ENCODE data around the gene CEP72. TPM values are rescaled to one million over a fixed set of nuclear protein-coding genes. Genes with fewer than 3 reads are reported as not detected.
"Not testable (repeated sequence)": the region's sequence is repeated elsewhere in the genome, so short reads cannot be mapped to it uniquely, and the experiment has no call there.

CEP72 gene
- polyA plus RNA-seq, 1 experiment: 1.7 TPM

DNA sequence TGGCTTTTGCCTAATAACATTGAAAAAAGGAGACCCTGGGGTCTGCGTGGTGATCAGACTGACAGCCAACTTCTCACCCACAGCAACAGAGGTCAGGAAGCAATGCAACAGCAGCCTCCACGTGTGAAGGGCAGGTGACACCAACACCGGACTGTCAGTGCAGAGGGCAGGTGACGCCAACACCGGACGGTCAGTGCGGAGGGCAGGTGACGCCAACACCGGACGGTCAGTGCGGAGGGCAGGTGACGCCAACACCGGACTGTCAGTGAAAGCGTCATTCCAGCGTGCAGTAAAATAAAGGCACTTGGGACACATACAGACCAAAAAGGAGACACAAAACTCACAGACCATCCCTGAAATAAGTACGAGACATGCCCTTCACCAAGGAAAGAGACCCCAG is 37.2 kb upstream of the CEP72 start:
- POLR2A ChIA-PET: no interaction called here
- DNase-seq (ENCODE audit: low read depth): no peak
- Histone ChIP-seq H3K4me3 (ENCODE audit: low read depth, low read length) (no peak overlapping the region), H3K27me3 (ENCODE audit: control insufficient read depth, insufficient read depth, low read length) (peaks cover 22% of the 10 kb centered on the region), H3K36me3 (ENCODE audit: control insufficient read depth, insufficient read depth, low read length) (no peaks in the 10 kb centered on the region)
- TF ChIP-seq, protein P1, sequence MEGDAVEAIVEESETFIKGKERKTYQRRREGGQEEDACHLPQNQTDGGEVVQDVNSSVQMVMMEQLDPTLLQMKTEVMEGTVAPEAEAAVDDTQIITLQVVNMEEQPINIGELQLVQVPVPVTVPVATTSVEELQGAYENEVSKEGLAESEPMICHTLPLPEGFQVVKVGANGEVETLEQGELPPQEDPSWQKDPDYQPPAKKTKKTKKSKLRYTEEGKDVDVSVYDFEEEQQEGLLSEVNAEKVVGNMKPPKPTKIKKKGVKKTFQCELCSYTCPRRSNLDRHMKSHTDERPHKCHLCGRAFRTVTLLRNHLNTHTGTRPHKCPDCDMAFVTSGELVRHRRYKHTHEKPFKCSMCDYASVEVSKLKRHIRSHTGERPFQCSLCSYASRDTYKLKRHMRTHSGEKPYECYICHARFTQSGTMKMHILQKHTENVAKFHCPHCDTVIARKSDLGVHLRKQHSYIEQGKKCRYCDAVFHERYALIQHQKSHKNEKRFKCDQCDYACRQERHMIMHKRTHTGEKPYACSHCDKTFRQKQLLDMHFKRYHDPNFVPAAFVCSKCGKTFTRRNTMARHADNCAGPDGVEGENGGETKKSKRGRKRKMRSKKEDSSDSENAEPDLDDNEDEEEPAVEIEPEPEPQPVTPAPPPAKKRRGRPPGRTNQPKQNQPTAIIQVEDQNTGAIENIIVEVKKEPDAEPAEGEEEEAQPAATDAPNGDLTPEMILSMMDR (IDR thresholded peaks at IDR 0.05; ENCODE audit: insufficient read depth, low read depth, low read length): no peak
- CTCF ChIA-PET: interaction anchor here (0.7 kb wide), 1 partner anchor 50 kb away, joined by 3 read pairs; no protein-coding TSS in a partner anchor

DNA sequence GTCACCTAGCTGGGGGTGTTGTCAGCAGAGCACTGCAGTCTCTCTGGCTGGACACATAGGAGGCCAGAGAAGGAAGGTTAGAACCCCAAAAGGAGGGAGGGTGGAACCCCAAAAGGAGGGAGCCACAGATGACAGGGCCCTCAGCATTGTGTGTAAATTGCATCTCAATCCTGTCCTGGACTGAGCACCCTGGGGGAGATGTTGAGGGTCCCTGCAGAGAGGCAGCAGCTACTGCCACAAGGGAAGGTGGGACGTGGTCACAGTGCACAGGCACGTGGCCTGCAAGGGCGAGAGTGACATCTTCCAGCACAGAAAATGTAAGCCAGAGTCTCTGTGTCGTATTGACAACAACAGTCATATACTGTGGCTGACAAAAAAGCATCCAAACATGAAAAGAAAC is 36.5 kb upstream of the CEP72 start:
- TF ChIP-seq, protein P1 (IDR thresholded peaks at IDR 0.05; ENCODE audit: insufficient read depth, low read depth, low read length): no peak
- H3K36me3 ChIP-seq (ENCODE audit: control insufficient read depth, insufficient read depth, low read length): no peaks in the 10 kb centered on the region
- CTCF ChIA-PET: interaction anchor here (0.7 kb wide), 1 partner anchor 50 kb away, joined by 3 read pairs; no protein-coding TSS in a partner anchor
- no peak for DNase-seq (ENCODE audit: low read depth)
- POLR2A ChIA-PET: no interaction called here
- H3K27me3 ChIP-seq (ENCODE audit: control insufficient read depth, insufficient read depth, low read length): peaks cover 23% of the 10 kb centered on the region
- no peak overlapping the region for H3K4me3 ChIP-seq (ENCODE audit: low read depth, low read length)

DNA sequence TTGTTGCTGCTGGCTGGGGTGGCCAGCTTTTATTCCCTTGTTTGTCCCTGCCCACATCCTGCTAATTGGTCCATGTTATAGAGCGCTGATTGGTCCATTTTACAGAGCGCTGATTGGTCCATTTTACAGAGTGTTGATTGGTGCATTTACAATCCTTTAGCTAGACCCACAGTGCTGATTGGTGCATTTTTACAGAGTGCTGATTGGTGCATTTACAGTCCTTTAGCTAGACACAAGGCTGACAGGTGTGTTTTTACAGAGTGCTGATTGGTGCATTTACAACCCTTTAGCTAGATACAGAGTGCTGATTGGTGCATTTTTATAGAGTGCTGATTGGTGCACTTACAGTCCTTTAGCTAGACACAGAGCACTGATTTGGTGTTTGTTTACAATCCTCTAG is 34.9 kb upstream of the CEP72 start:
- H3K36me3 ChIP-seq (ENCODE audit: control insufficient read depth, insufficient read depth, low read length); DNase-seq (ENCODE audit: low read depth); H3K4me3 ChIP-seq (ENCODE audit: low read depth, low read length); POLR2A ChIA-PET: not testable (repeated sequence)
- CTCF ChIA-PET: interaction anchor here (0.6 to 1.2 kb wide), 4 partner anchors 9 to 68 kb away, joined by 3 to 4 read pairs (median 3); no protein-coding TSS in a partner anchor
- peaks cover 21% of the 10 kb centered on the region for H3K27me3 ChIP-seq (ENCODE audit: control insufficient read depth, insufficient read depth, low read length)

DNA sequence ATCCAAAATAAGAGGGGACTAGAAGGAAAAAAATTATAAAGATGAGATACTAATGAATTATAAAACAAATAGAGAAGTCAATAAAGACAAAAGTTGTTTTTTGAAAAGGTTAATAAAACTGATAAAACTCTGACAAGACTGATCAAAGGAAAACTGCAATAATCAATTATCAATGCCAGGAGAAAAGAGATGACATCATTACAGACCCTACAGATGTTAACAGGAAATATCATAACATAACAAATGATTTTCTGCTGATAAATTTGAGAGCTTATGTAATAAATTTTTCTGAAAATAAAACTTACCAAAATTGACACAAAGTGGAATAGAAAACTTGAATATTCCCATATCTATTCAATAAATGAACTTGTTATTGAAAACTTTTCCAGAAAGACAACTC is 34.3 kb upstream of the CEP72 start:
- Histone ChIP-seq H3K4me3 (ENCODE audit: low read depth, low read length) (no peak overlapping the region), H3K27me3 (ENCODE audit: control insufficient read depth, insufficient read depth, low read length) (peaks cover 17% of the 10 kb centered on the region), H3K36me3 (ENCODE audit: control insufficient read depth, insufficient read depth, low read length) (no peaks in the 10 kb centered on the region)
- DNase-seq (ENCODE audit: low read depth): no peak
- ChIA-PET POLR2A (no interaction called here), CTCF (interaction anchor here (0.7 to 1.2 kb wide), 2 partner anchors 9 to 33 kb away, joined by 3 to 4 read pairs; no protein-coding TSS in a partner anchor)
- TF ChIP-seq, protein P1 (IDR thresholded peaks at IDR 0.05; ENCODE audit: insufficient read depth, low read depth, low read length): no peak

DNA sequence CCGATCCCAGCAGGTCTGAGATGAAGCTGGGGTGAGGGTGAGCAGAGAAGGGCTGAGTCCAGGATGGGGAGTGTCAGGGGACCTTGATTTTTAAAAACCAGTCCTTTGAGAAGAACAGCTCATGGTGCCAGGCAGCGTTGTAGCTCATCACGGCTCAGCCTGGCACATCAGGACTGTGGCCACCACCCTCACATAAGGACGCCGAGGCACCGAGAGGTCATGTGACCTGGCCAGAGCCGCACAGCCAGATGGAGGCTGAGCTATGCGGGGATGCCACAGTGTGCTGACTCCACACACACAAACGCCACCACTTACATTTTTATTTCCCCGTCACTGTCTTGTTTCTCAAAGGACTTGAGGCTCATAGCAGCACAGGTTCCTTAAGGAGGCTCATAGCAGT is 32.9 kb upstream of the CEP72 start:
- no peak for DNase-seq (ENCODE audit: low read depth)
- H3K36me3 ChIP-seq (ENCODE audit: control insufficient read depth, insufficient read depth, low read length): no peaks in the 10 kb centered on the region
- TF ChIP-seq, protein P1 (IDR thresholded peaks at IDR 0.05; ENCODE audit: insufficient read depth, low read depth, low read length): no peak
- no peak overlapping the region for H3K4me3 ChIP-seq (ENCODE audit: low read depth, low read length)
- POLR2A ChIA-PET: no interaction called here
- H3K27me3 ChIP-seq (ENCODE audit: control insufficient read depth, insufficient read depth, low read length): peaks cover 11% of the 10 kb centered on the region
- CTCF ChIA-PET: interaction anchor here (0.6 kb wide), 2 partner anchors 13 to 31 kb away, joined by 3 read pairs; no protein-coding TSS in a partner anchor
